Omental fat pad (tissue), 4 donors: ENCODE measurements around the gene TMEM126B. TPM values are rescaled to one million over a fixed set of nuclear protein-coding genes. Genes with fewer than 3 reads are reported as not detected.
"Not testable (repeated sequence)": the region's sequence is repeated elsewhere in the genome, so short reads cannot be mapped to it uniquely, and the experiment has no call there.

ENCODE experiments used
- ATAC-seq: fragments of 150-250 bp; one replicate; pipeline ENCODE4 v1.9.1; 2016; ENCODE audit warnings: mild to moderate bottlenecking, moderate library complexity; ENCODE audit not compliant: low FRiP score
- DNase-seq: peaks from one replicate; pipeline ENCODE4 v3.0.0-alpha.2; 2019; ENCODE audit warnings: low spot score
- CTCF ChIP-seq, 3 donors: fragments of 450-650 bp; IDR thresholded peaks; one replicate each; pipeline ENCODE4 v1.5.1; 2016 to 2017; ENCODE audit warnings: antibody characterized with exemption in 3 of 3, mild to moderate bottlenecking in 3 of 3, moderate library complexity in 2 of 3
- total RNA-seq, 4 donors: library from RNA; depleted of rRNA; stranded (reverse); fragments of >200 nt; gene quantifications; one replicate each; pipeline ENCODE4 v1.1.0, GENCODE V29; 2016

Gene TMEM126B
- total RNA-seq, 4 donors from 2014 or later: 37.3 to 70.1 (median 54.7) TPM

DNA sequence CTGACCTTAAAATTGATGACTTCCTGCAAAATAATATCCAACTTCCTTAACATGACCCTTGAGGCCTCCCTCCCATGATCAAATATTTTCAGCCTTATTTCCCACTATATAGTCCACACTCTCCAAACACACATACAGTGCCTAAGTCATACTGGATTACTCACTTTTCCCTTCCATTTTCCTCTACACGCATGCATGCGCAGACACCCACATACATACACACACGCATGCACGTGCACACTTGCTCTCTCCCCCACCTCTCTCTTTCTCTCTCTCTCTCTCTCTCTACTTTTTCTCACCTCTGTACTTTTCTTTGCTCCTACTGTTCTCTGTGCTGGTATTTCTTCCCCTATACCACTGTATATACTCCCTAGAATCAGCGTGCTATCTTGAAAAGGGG, 29.3 kb upstream of the TMEM126B start:
- no peak for ATAC-seq
- DNase-seq: no peak
- TF ChIP-seq CTCF (IDR thresholded peaks at IDR 0.05): no peak

DNA sequence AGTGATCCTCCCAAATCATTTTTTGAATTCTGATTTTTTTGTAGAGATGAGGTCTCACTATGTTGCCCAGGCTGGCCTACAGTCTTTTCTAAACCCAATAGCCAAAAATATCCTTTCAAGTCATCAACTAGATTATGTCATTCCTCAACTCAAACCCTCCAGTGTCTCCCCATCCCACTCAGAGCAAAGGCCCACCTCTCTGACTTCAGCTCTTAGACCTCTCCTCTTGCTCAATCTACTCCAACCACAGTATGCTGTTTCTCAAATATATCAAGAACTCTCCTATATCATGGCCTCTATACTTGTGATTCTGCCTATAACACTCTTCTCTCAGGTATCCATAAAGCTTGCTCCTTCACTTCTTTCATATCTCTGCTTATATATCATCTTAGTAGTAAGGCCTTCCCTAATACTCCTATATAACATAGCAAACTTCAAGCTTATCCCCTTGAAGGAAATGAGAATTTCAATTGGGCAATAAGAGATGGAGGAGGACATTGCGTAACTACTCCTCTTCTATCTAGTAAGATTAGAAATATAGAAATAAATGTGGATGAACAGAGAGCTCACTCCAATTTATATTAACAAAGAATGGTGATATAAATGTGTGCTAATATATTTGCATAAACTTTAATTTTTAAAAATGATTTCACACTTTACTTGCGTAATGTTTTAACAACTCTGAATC, 25.7 kb upstream of the TMEM126B start:
- DNase-seq: no peak
- TF ChIP-seq CTCF (IDR thresholded peaks at IDR 0.05): no peak
- no peak for ATAC-seq

DNA sequence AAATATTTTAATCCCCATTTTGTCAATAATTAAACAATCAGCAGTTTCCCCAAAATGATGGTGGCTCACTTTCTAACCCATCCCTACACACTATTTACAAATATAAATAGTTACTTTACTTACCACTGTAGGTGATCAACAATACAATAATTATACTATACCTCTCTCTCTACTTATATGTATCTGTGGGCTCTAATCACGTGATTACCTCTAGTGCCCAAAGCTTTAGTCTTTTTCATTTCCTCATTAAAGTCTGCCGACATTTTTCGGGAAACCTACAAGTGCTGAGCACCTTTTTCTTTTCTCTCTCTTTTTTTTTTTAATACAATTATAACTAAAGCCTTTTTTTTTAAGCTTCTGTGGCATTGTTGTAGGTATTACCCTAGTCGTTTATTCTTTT, 25.2 kb upstream of the TMEM126B start:
- ATAC-seq (no peak), DNase-seq (no peak)
- TF ChIP-seq CTCF (IDR thresholded peaks at IDR 0.05): no peak

DNA sequence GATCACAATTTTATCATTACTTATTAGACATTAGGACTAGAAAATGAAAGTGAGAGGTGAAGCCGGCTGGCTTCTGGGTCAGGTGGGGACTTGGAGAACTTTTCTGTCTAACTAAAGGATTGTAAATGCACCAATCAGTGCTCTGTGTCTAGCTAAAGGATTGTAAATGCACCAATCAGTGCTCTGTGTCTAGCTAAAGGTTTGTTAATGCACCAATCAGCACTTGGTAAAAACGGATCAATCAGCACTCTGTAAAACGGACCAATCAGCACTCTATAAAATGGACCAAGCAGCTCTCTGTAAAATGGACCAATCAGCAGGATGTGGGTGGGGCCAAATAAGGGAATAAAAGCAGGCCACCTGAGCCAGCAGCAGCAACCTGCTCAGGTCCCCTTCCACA, 22.2 kb upstream of the TMEM126B start:
- ATAC-seq, DNase-seq: not testable (repeated sequence)

GRCh38 chr11:85608621-85609020, 19.8 kb upstream of the TMEM126B start:
- not testable (repeated sequence) for DNase-seq, ATAC-seq

DNA sequence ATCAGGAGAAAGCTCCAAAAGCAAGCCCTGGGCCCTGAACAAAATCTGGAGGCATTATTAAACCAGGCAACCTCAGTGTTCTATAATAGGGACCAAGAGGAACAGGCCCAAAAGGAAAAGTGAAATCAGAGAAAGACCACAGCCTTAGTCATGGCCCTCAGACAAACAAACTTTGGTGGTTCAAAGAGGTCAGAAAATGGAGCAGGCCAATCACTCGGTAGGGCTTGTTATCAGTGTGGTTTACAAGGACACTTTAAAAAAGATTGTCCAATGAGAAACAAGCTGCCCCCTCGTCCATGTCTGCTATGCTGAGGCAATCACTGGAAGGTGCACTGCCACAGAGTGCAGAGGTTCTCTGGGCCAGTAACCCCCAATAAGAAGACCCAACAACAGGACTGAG, 19.1 kb upstream of the TMEM126B start:
- not testable (repeated sequence) for DNase-seq

GRCh38 chr11:85611643-85612042, 16.8 kb upstream of the TMEM126B start:
- not testable (repeated sequence) for DNase-seq, ATAC-seq

More for the DNA sequence above, 19.1 kb upstream of the TMEM126B start:
- ATAC-seq: not testable (repeated sequence)

DNA sequence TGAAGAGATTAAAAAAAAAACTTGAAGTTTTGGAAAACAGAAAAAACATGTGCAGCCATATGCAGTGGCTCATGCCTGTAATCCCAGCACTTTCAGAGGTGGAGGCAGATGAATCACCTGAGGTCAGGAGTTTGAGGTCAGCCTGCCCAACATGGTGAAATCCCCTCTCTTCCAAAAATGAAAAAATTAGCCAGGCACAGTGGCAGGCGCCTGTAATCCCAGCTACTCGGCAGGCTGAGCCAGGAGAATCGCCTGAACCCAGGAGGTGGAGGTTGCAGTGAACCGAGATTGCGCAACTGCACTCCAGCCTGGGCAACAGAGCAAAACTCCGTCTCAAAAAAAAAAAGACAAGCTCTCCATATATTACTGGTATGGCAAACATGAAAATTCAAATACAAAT, 8.9 kb upstream of the TMEM126B start:
- no peak for ATAC-seq
- TF ChIP-seq CTCF (IDR thresholded peaks at IDR 0.05): no peak
- no peak for DNase-seq

DNA sequence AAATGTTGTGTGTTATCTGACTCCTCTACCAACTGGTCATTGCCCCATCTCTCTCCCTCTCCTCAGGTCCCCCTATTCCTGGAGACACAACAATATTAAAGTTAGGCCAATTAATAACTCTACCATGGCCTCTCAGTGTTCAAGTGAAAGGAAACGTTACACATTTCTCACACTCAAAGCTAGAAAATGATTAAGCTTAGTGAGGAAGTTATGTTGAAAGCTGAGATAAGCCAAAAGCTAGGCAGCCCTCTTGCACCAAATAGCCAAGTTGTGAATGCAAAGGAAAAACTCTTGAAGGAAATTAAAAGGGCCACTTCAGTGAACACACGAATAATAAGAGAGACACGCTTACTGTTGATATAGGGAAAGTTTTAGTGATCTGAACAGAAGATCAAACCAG, 8.1 kb upstream of the TMEM126B start:
- ATAC-seq (no peak), DNase-seq (no peak)
- TF ChIP-seq CTCF (IDR thresholded peaks at IDR 0.05): no peak
